ENCODE results near the gene PRR11. TPM values are rescaled to one million over a fixed set of nuclear protein-coding genes. Genes with fewer than 3 reads are reported as not detected.

PRR11 gene
- total RNA-seq, 1 donor from 2014 or later = 14.9 TPM

- H2AFZ ChIP-seq (ENCODE audit: low read depth, low read length) = no peak overlapping the region
- no peaks in the 10 kb centered on the region for H3K4me1 Mint-ChIP-seq (ENCODE audit: low read depth, unreplicated experiment)
- H3K9me3 ChIP-seq (ENCODE audit: insufficient read depth, low read depth, low read length) = no peaks in the 10 kb centered on the region
- H3K4me3 Mint-ChIP-seq (ENCODE audit: unreplicated experiment) = no peak overlapping the region
- no peak overlapping the region for H3K9ac ChIP-seq (ENCODE audit: low read length)
- no peak overlapping the region for H3K4me3 ChIP-seq (ENCODE audit: insufficient read depth, low read depth, low read length)
- H3K27me3 ChIP-seq (ENCODE audit: insufficient read depth, low read length) = no peaks in the 10 kb centered on the region
- no peak overlapping the region for H3K27ac ChIP-seq (ENCODE audit: low read depth, low read length)
- H3K79me2 ChIP-seq (ENCODE audit: insufficient read depth, low read length) = peaks cover 30% of the 10 kb centered on the region
- H3K27ac Mint-ChIP-seq (ENCODE audit: unreplicated experiment) = no peak overlapping the region
- no peak for DNase-seq (ENCODE audit: low read depth)
- H3K9me3 Mint-ChIP-seq (ENCODE audit: unreplicated experiment) = no peaks in the 10 kb centered on the region
- no peaks in the 10 kb centered on the region for H3K36me3 Mint-ChIP-seq (ENCODE audit: low read depth, unreplicated experiment)
- H3K4me1 ChIP-seq (ENCODE audit: insufficient read depth, low read length) = no peaks in the 10 kb centered on the region
- TF ChIP-seq CTCF (IDR thresholded peaks at IDR 0.05; ENCODE audit: insufficient read depth, low read depth, low read length) (no peak), EZH2 (IDR thresholded peaks at IDR 0.05; ENCODE audit: insufficient read depth, low read length) (no peak)
- peaks cover 13% of the 10 kb centered on the region for H3K36me3 ChIP-seq (ENCODE audit: insufficient read depth, low read length)
- H3K4me2 ChIP-seq (ENCODE audit: low read length) = no peak overlapping the region
- H3K27me3 Mint-ChIP-seq (ENCODE audit: low read depth, unreplicated experiment) = no peaks in the 10 kb centered on the region
- peaks cover 11% of the 10 kb centered on the region for H4K20me1 ChIP-seq (ENCODE audit: insufficient read depth, low read length)
- no peak for FAIRE-seq
Measured at GRCh38 chr17:59110973-59111372, 44.6 kb upstream of the PRR11 start.

- Mint-ChIP-seq H3K4me3 (ENCODE audit: unreplicated experiment) (no peak overlapping the region), H3K4me1 (ENCODE audit: low read depth, unreplicated experiment) (no peaks in the 10 kb centered on the region), H3K9me3 (ENCODE audit: unreplicated experiment) (no peaks in the 10 kb centered on the region), H3K27ac (ENCODE audit: unreplicated experiment) (no peak overlapping the region), H3K36me3 (ENCODE audit: low read depth, unreplicated experiment) (no peaks in the 10 kb centered on the region), H3K27me3 (ENCODE audit: low read depth, unreplicated experiment) (no peaks in the 10 kb centered on the region)
- peaks cover 10% of the 10 kb centered on the region for H4K20me1 ChIP-seq (ENCODE audit: insufficient read depth, low read length)
- H2AFZ ChIP-seq (ENCODE audit: low read depth, low read length) = no peak overlapping the region
- peaks cover 13% of the 10 kb centered on the region for H3K36me3 ChIP-seq (ENCODE audit: insufficient read depth, low read length)
- no peak overlapping the region for H3K4me3 ChIP-seq (ENCODE audit: insufficient read depth, low read depth, low read length)
- no peak overlapping the region for H3K9ac ChIP-seq (ENCODE audit: low read length)
- H3K4me2 ChIP-seq (ENCODE audit: low read length) = no peak overlapping the region
- TF ChIP-seq CTCF (IDR thresholded peaks at IDR 0.05; ENCODE audit: insufficient read depth, low read depth, low read length) (no peak), EZH2 (IDR thresholded peaks at IDR 0.05; ENCODE audit: insufficient read depth, low read length) (no peak)
- H3K4me1 ChIP-seq (ENCODE audit: insufficient read depth, low read length) = no peaks in the 10 kb centered on the region
- peaks cover 25% of the 10 kb centered on the region for H3K79me2 ChIP-seq (ENCODE audit: insufficient read depth, low read length)
- no peak for DNase-seq (ENCODE audit: low read depth)
- H3K27ac ChIP-seq (ENCODE audit: low read depth, low read length) = no peak overlapping the region
- FAIRE-seq = no peak
- no peaks in the 10 kb centered on the region for H3K27me3 ChIP-seq (ENCODE audit: insufficient read depth, low read length)
- H3K9me3 ChIP-seq (ENCODE audit: insufficient read depth, low read depth, low read length) = no peaks in the 10 kb centered on the region
Measured at GRCh38 chr17:59111539-59111938, 44.0 kb upstream of the PRR11 start.

GRCh38 chr17:59115474-59115873 lies 40.1 kb upstream of the PRR11 start:
- Histone ChIP-seq H3K4me3 (ENCODE audit: insufficient read depth, low read depth, low read length) (no peak overlapping the region), H3K27ac (ENCODE audit: low read depth, low read length) (no peak overlapping the region), H4K20me1 (ENCODE audit: insufficient read depth, low read length) (peaks cover 13% of the 10 kb centered on the region), H3K4me1 (ENCODE audit: insufficient read depth, low read length) (no peaks in the 10 kb centered on the region), H3K36me3 (ENCODE audit: insufficient read depth, low read length) (peaks cover 27% of the 10 kb centered on the region), H3K79me2 (ENCODE audit: insufficient read depth, low read length) (peaks cover 48% of the 10 kb centered on the region), H3K4me2 (ENCODE audit: low read length) (no peak overlapping the region), H3K9me3 (ENCODE audit: insufficient read depth, low read depth, low read length) (no peaks in the 10 kb centered on the region), H2AFZ (ENCODE audit: low read depth, low read length) (no peak overlapping the region), H3K27me3 (ENCODE audit: insufficient read depth, low read length) (no peaks in the 10 kb centered on the region), H3K9ac (ENCODE audit: low read length) (no peak overlapping the region)
- Mint-ChIP-seq H3K9me3 (ENCODE audit: unreplicated experiment) (no peaks in the 10 kb centered on the region), H3K36me3 (ENCODE audit: low read depth, unreplicated experiment) (no peaks in the 10 kb centered on the region), H3K27me3 (ENCODE audit: low read depth, unreplicated experiment) (no peaks in the 10 kb centered on the region), H3K27ac (ENCODE audit: unreplicated experiment) (no peak overlapping the region), H3K4me1 (ENCODE audit: low read depth, unreplicated experiment) (no peaks in the 10 kb centered on the region), H3K4me3 (ENCODE audit: unreplicated experiment) (no peak overlapping the region)
- FAIRE-seq = no peak
- TF ChIP-seq CTCF (IDR thresholded peaks at IDR 0.05; ENCODE audit: insufficient read depth, low read depth, low read length) (no peak), EZH2 (IDR thresholded peaks at IDR 0.05; ENCODE audit: insufficient read depth, low read length) (no peak)
- DNase-seq (ENCODE audit: low read depth) = no peak

Measured in astrocyte (in vitro differentiated cells and primary cell).